Osteoblast (primary cell): Measurements from ENCODE around the gene NRK. TPM values are rescaled to one million over a fixed set of nuclear protein-coding genes. Genes with fewer than 3 reads are reported as not detected.

ENCODE experiments used
- DNase-seq: peaks from one replicate; pipeline ENCODE4 v3.0.0; 2011; ENCODE audit warnings: low spot score, mixed read lengths; ENCODE audit not compliant: insufficient read length; ENCODE audit errors: missing footprints
- H2AFZ ChIP-seq: 2 replicates; pipeline ENCODE4 v1.6.0; 2011; ENCODE audit warnings: mild to moderate bottlenecking, low read length
- H3K27ac ChIP-seq: 2 replicates; pipeline ENCODE4 v1.5.1; 2011; ENCODE audit warnings: mild to moderate bottlenecking, low read depth, low read length, moderate library complexity
- H3K27me3 ChIP-seq: 2 replicates; pipeline ENCODE4 v1.6.0; 2012; ENCODE audit warnings: mild to moderate bottlenecking, control low read depth, inconsistent platforms, low read length, moderate library complexity; ENCODE audit not compliant: insufficient read depth
- H3K36me3 ChIP-seq: 2 replicates; pipeline ENCODE4 v1.5.1; 2011; ENCODE audit warnings: mild to moderate bottlenecking, low read length, control low read depth, moderate library complexity; ENCODE audit not compliant: insufficient read depth
- H3K4me1 ChIP-seq: 2 replicates; pipeline ENCODE4 v1.5.1; 2011; ENCODE audit warnings: mild to moderate bottlenecking, low read length, control low read depth, moderate library complexity; ENCODE audit not compliant: insufficient read depth
- H3K4me2 ChIP-seq: 2 replicates; pipeline ENCODE4 v1.6.0; 2011; ENCODE audit warnings: mild to moderate bottlenecking, low read length; ENCODE audit not compliant: insufficient read depth
- H3K4me3 ChIP-seq: fragments of 200-600 bp; sonication (generic); 3 replicates; pipeline ENCODE4 v1.5.1; 2012; ENCODE audit warnings: mild to moderate bottlenecking, low read length, inconsistent platforms; ENCODE audit not compliant: insufficient read depth
- H3K79me2 ChIP-seq: 2 replicates; pipeline ENCODE4 v1.6.0; 2012; ENCODE audit warnings: mild to moderate bottlenecking, low read length, control low read depth, inconsistent platforms; ENCODE audit not compliant: insufficient read depth
- H3K9me3 ChIP-seq: 2 replicates; pipeline ENCODE4 v1.5.1; 2011; ENCODE audit warnings: low read depth, low read length, control low read depth
- H4K20me1 ChIP-seq: 2 replicates; pipeline ENCODE4 v1.6.0; 2012; ENCODE audit warnings: mild to moderate bottlenecking, low read length, control low read depth; ENCODE audit not compliant: insufficient read depth
- total RNA-seq: library from RNA; depleted of rRNA; stranded (reverse); fragments of >200 nt; gene quantifications from 2 replicates; pipeline ENCODE4 v1.2.3, GENCODE V29; 2012
- TF ChIP-seq, protein P1 (sequence below): IDR thresholded peaks from 2 replicates; pipeline ENCODE4 v1.5.1; 2011; ENCODE audit warnings: mild to moderate bottlenecking, low read depth, low read length, moderate library complexity; ENCODE audit errors: extremely low read depth

The NRK gene
- total RNA-seq, 1 donor, result under 0.01 TPM

GRCh38 chrX:105910563-105911105, 88.3 kb downstream of the NRK start:
- no peaks in the 10 kb centered on the region for H4K20me1 ChIP-seq
- no peaks in the 10 kb centered on the region for H3K79me2 ChIP-seq
- TF ChIP-seq, protein P1, sequence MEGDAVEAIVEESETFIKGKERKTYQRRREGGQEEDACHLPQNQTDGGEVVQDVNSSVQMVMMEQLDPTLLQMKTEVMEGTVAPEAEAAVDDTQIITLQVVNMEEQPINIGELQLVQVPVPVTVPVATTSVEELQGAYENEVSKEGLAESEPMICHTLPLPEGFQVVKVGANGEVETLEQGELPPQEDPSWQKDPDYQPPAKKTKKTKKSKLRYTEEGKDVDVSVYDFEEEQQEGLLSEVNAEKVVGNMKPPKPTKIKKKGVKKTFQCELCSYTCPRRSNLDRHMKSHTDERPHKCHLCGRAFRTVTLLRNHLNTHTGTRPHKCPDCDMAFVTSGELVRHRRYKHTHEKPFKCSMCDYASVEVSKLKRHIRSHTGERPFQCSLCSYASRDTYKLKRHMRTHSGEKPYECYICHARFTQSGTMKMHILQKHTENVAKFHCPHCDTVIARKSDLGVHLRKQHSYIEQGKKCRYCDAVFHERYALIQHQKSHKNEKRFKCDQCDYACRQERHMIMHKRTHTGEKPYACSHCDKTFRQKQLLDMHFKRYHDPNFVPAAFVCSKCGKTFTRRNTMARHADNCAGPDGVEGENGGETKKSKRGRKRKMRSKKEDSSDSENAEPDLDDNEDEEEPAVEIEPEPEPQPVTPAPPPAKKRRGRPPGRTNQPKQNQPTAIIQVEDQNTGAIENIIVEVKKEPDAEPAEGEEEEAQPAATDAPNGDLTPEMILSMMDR, result no peak
- DNase-seq, result no peak
- H3K27ac ChIP-seq, result no peak overlapping the region
- H3K36me3 ChIP-seq, result no peaks in the 10 kb centered on the region
- peaks cover 12% of the 10 kb centered on the region for H3K27me3 ChIP-seq
- no peak overlapping the region for H3K4me2 ChIP-seq
- no peaks in the 10 kb centered on the region for H3K4me1 ChIP-seq
- H2AFZ ChIP-seq, result no peak overlapping the region
- no peaks in the 10 kb centered on the region for H3K9me3 ChIP-seq
- no peak overlapping the region for H3K4me3 ChIP-seq

DNA sequence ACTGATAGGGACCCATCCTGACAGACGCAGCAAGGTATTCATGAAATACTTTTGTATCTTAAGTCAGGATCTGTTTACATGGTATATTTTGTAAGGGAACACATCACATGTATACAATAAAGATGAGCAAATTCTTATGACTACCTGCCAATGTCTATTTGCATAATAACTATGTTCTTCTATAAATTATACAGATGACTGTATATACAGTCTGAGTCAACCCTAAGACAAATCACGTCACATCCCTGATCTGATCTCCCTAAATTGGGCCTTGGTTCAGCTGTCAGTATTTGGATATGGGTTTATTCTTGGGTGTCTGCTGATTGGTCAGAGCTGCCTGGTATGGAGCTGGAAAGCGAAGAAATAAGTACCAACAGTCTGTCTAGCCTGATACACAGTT, 122.9 kb downstream of the NRK start:
- TF ChIP-seq, protein P1, result no peak
- no peaks in the 10 kb centered on the region for H3K4me1 ChIP-seq
- H4K20me1 ChIP-seq, result no peaks in the 10 kb centered on the region
- no peak overlapping the region for H2AFZ ChIP-seq
- peaks cover 3% of the 10 kb centered on the region for H3K27me3 ChIP-seq
- H3K4me2 ChIP-seq, result no peak overlapping the region
- H3K36me3 ChIP-seq, result no peaks in the 10 kb centered on the region
- H3K9me3 ChIP-seq, result no peaks in the 10 kb centered on the region
- H3K79me2 ChIP-seq, result no peaks in the 10 kb centered on the region
- H3K4me3 ChIP-seq, result no peak overlapping the region
- no peak for DNase-seq
- H3K27ac ChIP-seq, result no peak overlapping the region

DNA sequence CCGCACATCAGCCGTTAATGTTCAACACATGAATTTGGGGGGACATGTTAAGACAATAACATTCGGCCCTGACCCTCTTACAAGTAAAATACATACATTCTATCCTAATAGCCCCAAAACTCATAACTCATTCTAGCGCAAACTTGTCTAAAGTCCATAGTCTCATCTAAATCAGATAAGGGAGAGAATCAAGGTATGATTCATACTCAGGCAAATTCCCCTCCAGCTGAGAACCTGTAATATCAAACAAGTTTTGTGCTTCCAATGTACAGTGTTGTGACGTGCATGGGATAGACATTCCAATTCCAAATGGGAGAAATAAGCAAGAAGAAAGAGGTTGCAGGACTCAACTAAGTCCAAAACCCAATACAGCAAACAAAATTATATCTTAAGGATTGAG, 147.1 kb downstream of the NRK start:
- Histone ChIP-seq H3K27ac (no peak overlapping the region), H2AFZ (no peak overlapping the region), H3K36me3 (no peaks in the 10 kb centered on the region), H3K4me2 (no peak overlapping the region), H3K4me1 (no peaks in the 10 kb centered on the region), H3K79me2 (no peaks in the 10 kb centered on the region), H3K9me3 (no peaks in the 10 kb centered on the region), H4K20me1 (no peaks in the 10 kb centered on the region), H3K27me3 (peaks cover 5% of the 10 kb centered on the region), H3K4me3 (no peak overlapping the region)
- DNase-seq, result no peak
- TF ChIP-seq, protein P1, result no peak

DNA sequence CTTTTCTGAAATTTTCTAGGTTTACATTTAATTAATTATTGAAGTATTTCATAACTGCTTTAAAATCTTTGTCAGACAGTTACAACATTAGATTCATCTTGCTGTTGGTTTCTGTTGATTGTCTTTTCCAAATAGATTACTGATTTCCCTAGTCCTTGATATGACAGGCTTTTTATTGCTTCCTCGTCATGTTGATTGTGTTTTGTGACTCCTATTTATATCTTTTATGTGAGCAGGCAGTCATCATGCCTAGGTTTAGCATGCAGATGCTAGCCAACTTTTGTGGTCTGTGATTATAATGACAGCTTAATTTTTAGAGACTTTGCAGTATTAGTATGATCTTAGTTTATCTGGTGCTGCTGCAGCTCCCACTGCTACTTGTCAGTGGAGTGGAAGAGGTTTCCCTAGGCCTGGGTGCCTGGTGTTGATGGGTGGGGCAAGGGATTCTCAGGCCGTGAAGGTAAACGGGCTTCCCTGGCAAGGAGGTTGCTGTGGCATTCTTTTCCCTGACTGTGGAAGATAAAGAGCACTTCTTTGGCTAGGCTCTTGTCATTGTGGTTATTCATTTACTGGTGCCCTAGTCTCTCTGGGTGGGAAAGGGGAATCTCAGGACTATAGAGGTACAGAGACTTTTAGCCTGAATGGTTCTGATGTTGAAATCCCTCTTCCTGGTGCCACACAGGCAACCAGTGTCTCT, 150.5 kb downstream of the NRK start:
- H3K4me1 ChIP-seq, result no peaks in the 10 kb centered on the region
- H3K4me3 ChIP-seq, result no peak overlapping the region
- H2AFZ ChIP-seq, result no peak overlapping the region
- no peaks in the 10 kb centered on the region for H3K79me2 ChIP-seq
- H3K9me3 ChIP-seq, result no peaks in the 10 kb centered on the region
- TF ChIP-seq, protein P1, result no peak
- H3K4me2 ChIP-seq, result no peak overlapping the region
- H3K36me3 ChIP-seq, result no peaks in the 10 kb centered on the region
- H3K27me3 ChIP-seq, result peaks cover 8% of the 10 kb centered on the region
- H4K20me1 ChIP-seq, result no peaks in the 10 kb centered on the region
- H3K27ac ChIP-seq, result no peak overlapping the region
- no peak for DNase-seq
